Heart right ventricle (tissue), 16 donors: ENCODE data around the gene AMDHD1. TPM values are rescaled to one million over a fixed set of nuclear protein-coding genes. Genes with fewer than 3 reads are reported as not detected.

ENCODE experiments used
- ATAC-seq, 8 donors: fragments of 200-7000 bp; cut with Tn5 transposase; one replicate each; pipeline ENCODE4 v1.9.1; 2020; ENCODE audit warnings: mild to moderate bottlenecking in 8 of 8, moderate library complexity in 8 of 8, moderate number of reproducible peaks in 1 of 8
- DNase-seq, 2 donors: peaks; one replicate each; pipeline ENCODE4 v3.0.0-alpha.2; 2020
- H3K27ac ChIP-seq, 10 donors: fragments of 200-600 bp; sonication (generic) in 2 of 10; one replicate each; pipeline versions ENCODE4 v1.5.0 to v1.8.0; 2020 to 2022; ENCODE audit warnings: mild to moderate bottlenecking in 3 of 10
- H3K27me3 ChIP-seq, 7 donors: fragments of 200-600 bp; one replicate each; pipeline ENCODE4 v1.8.0; 2021 to 2022; ENCODE audit warnings: mild to moderate bottlenecking in 2 of 7
- H3K36me3 ChIP-seq, 9 donors: fragments of 200-600 bp; sonication (generic) in 1 of 9; one replicate each; pipeline versions ENCODE4 v1.5.0 to v1.8.0; 2020 to 2022; ENCODE audit warnings: mild to moderate bottlenecking in 2 of 9
- H3K4me1 ChIP-seq, 9 donors: fragments of 200-600 bp; sonication (generic) in 1 of 9; one replicate each; pipeline versions ENCODE4 v1.5.0 to v1.8.0; 2020 to 2022; ENCODE audit warnings: mild to moderate bottlenecking in 4 of 9
- H3K4me3 ChIP-seq, 10 donors: fragments of 200-600 bp; sonication (generic) in 2 of 10; one replicate each; pipeline versions ENCODE4 v1.5.0 to v1.8.0; 2020 to 2022; ENCODE audit warnings: mild to moderate bottlenecking in 7 of 10, moderate library complexity in 2 of 10
- H3K9me3 ChIP-seq, 11 donors: fragments of 200-600 bp in 10 of 11; sonication (generic) in 2 of 11; one replicate each; pipeline versions ENCODE4 v1.5.0 to v1.8.0; 2013 to 2022; ENCODE audit warnings: mild to moderate bottlenecking in 2 of 11, control low read depth in 1 of 11, moderate library complexity in 1 of 11
- CTCF ChIP-seq, 9 donors: fragments of 200-600 bp; sonication (generic) in 2 of 9; IDR thresholded peaks; one replicate each; pipeline versions ENCODE4 v1.5.0 to v1.8.0; 2021 to 2022; ENCODE audit warnings: antibody characterized with exemption in 9 of 9, mild to moderate bottlenecking in 5 of 9, moderate library complexity in 1 of 9
- WGBS, 2 donors: extraction: QIAGEN DNeasy Blood & Tissue Kit; methylation state at CpG; one replicate each; pipeline ENCODE4 v1.1.7; 2013; ENCODE audit warnings: inconsistent platforms in 1 of 2; 5-methylcytosine and 5-hydroxymethylcytosine counted together
- intact Hi-C, 10 donors: fragments of 100-400 bp; cut with DNase I; formaldehyde crosslinking; loops; one replicate each; pipeline versions ENCODE4 v1.11.1 to v1.14.2; 2022
- polyA plus RNA-seq, 2 donors: library from polyadenylated mRNA; stranded (reverse); fragments of 200-250 nt; gene quantifications; one replicate each; pipeline ENCODE4 v1.2.3, GENCODE V29; 2013
- total RNA-seq, 10 donors: library from RNA; stranded (reverse); fragmentation: NEBNext Ultra II Directional in 3 of 10; extraction: Animal tissue kit (Norgen Biotek cat#: 25700) in 3 of 10; gene quantifications; one replicate each; pipeline versions ENCODE4 v1.2.1 to v1.2.4, GENCODE V29; 2021 to 2023
- donor health status: Arrhythmogenic right ventricular cardiomyopathy.
- donor health status: ischemic (EF 13 %, LVEDD 7.1; RV severe dilation, severe dysfunction).
- donor health status: healthy with polysubstance abuse.
- donor health status: DM: no; HTN: yes; CAD: no.
- donor health status: DM: no; HTN: no; CAD: no.
- donor health status: ischemic (EF 25% LVEDD 6.9; RV normal size, moderate dysfunction).
- donor health status: ischemic (EF 25% LVEDD 5.7; RV mildly dilated, moderate dysfunction).
- donor health status: healthy.
- donor health status: DM: yes; HTN: yes; CAD: no.
- donor health status: Ischemic cardiomyopathy.
- donor health status: ischemic (EF 35%, LVEDD 5.7; RV mildly dilated, moderate dysfunction).
- donor health status: nonischemic (EF 11% LVEDD 7.7; RV severe dilation, severe dysfunction).
- donor health status: DM: yes; HTN: yes; CAD: no.
- donor health status: PGD.
- donor health status: ischemic (EF 29% LVEDD 5.4; RV normal size, mild dysfunction).
- donor health status: nonischemic (EF 23%, LVEDD 6.1; RV moderate dilation, normal function).

The AMDHD1 gene
- total and polyA plus RNA-seq, 12 donors, result 0.34 to 0.91 (median 0.67) TPM

- intact Hi-C loops, result loop anchor here in 7 of 10 donors (5.0 to 10.0 kb wide), 6 partner anchors 78 to 411 kb away; no protein-coding TSS in a partner anchor
- DNase-seq, result no peak
- Histone ChIP-seq H3K4me3 (peak overlapping the region in 1 of 10 donors; percentile 33), H3K36me3 (peaks cover 0 to 10% (median 0%) of the 10 kb centered on the region in 9 donors), H3K27ac (peak overlapping the region in 1 of 10 donors; percentile 68), H3K9me3 (no peaks in the 10 kb centered on the region), H3K4me1 (peaks cover 0 to 13% (median 0%) of the 10 kb centered on the region in 9 donors), H3K27me3 (peaks cover 0 to 8% (median 0%) of the 10 kb centered on the region in 7 donors)
- 93 to 95% methylated on average over 29 of the region's 29 CpGs for WGBS, 2 donors
- TF ChIP-seq CTCF (IDR thresholded peaks at IDR 0.05), result no peak
- peak in 1 of 8 donors; percentile 14 for ATAC-seq
Measured at GRCh38 chr12:95995238-95996031, 52.3 kb downstream of the AMDHD1 start.

- Histone ChIP-seq H3K4me1 (peaks cover 0 to 13% (median 0%) of the 10 kb centered on the region in 9 donors), H3K4me3 (peak within 1 kb of the TSS in 1 of 10 donors; percentile 33), H3K9me3 (no peaks in the 10 kb centered on the region), H3K27ac (peak within 1 kb of the TSS in 1 of 10 donors; percentile 68), H3K27me3 (peaks cover 0 to 8% (median 0%) of the 10 kb centered on the region in 7 donors), H3K36me3 (peaks cover 0 to 17% (median 0%) of the 10 kb centered on the region in 9 donors)
- 65 to 70% methylated on average over 7 of the region's 7 CpGs for WGBS, 2 donors
- TF ChIP-seq CTCF (IDR thresholded peaks at IDR 0.05), result no peak
- intact Hi-C loops, result loop anchor here in 7 of 10 donors (5.0 to 10.0 kb wide), 6 partner anchors 79 to 411 kb away; no protein-coding TSS in a partner anchor
- ATAC-seq (peak in 3 of 8 donors; percentile 47 to 63 (median 61)), DNase-seq (no peak)
Measured at GRCh38 chr12:95996034-95996658, 53.0 kb downstream of the AMDHD1 start, which contains the start of gene HAL. Gene HAL, minus strand, starts transcription at chr12:95996344. Its CDS starts 434 bp downstream, at chr12:95995910.

- peaks cover 0 to 8% (median 0%) of the 10 kb centered on the region in 7 donors for H3K27me3 ChIP-seq
- no peak for ATAC-seq
- TF ChIP-seq CTCF (IDR thresholded peaks at IDR 0.05), result no peak
- H3K36me3 ChIP-seq, result peaks cover 0 to 28% (median 8%) of the 10 kb centered on the region in 9 donors
- H3K4me1 ChIP-seq, result peaks cover 0 to 13% (median 0%) of the 10 kb centered on the region in 9 donors
- DNase-seq, result no peak
- H3K4me3 ChIP-seq, result no peak overlapping the region
- no peaks in the 10 kb centered on the region for H3K9me3 ChIP-seq
- intact Hi-C loops, result loop anchor here in 7 of 10 donors (5.0 to 10.0 kb wide), 6 partner anchors 80 to 412 kb away; no protein-coding TSS in a partner anchor
- WGBS, 2 donors, result 90% methylated on average over 3 of the region's 3 CpGs
- no peak overlapping the region for H3K27ac ChIP-seq
Measured at GRCh38 chr12:95997276-95997675, 54.1 kb downstream of the AMDHD1 start.

GRCh38 chr12:95997911-95998510, 54.9 kb downstream of the AMDHD1 start:
- TF ChIP-seq CTCF (IDR thresholded peaks at IDR 0.05), result no peak
- H3K9me3 ChIP-seq, result no peaks in the 10 kb centered on the region
- intact Hi-C loops, result loop anchor here in 8 of 10 donors (1.0 to 10.0 kb wide), 10 partner anchors 79 to 415 kb away; no protein-coding TSS in a partner anchor
- peaks cover 0 to 36% (median 15%) of the 10 kb centered on the region in 9 donors for H3K36me3 ChIP-seq
- no peak for DNase-seq
- H3K27me3 ChIP-seq, result peaks cover 0 to 8% (median 0%) of the 10 kb centered on the region in 7 donors
- no peak overlapping the region for H3K27ac ChIP-seq
- H3K4me3 ChIP-seq, result no peak overlapping the region
- no peak for ATAC-seq
- WGBS, 2 donors, result 90 to 94% methylated on average over 5 of the region's 5 CpGs
- peaks cover 0 to 13% (median 0%) of the 10 kb centered on the region in 9 donors for H3K4me1 ChIP-seq
